Forelimb muscle (tissue), 1 donor: ENCODE data around the gene CIAO2B. TPM values are rescaled to one million over a fixed set of nuclear protein-coding genes. Genes with fewer than 3 reads are reported as not detected.
A peak's percentile ranks its signal among the peaks of the same experiment; 100 is the strongest.
"Not testable (repeated sequence)": the region's sequence is repeated elsewhere in the genome, so short reads cannot be mapped to it uniquely, and the experiment has no call there.

Source experiments
- DNase-seq: peaks from one replicate; pipeline ENCODE4 v3.0.0-alpha.2; 2013; ENCODE audit warnings: low read depth
- polyA plus RNA-seq: library from polyadenylated mRNA; unstranded; fragments of 120-200 nt; gene quantifications from one replicate; pipeline ENCODE4 v1.2.1, GENCODE V29; 2013; ENCODE audit not compliant: insufficient read length

The CIAO2B gene
- polyA plus RNA-seq, 1 donor, result 89.6 TPM

DNA sequence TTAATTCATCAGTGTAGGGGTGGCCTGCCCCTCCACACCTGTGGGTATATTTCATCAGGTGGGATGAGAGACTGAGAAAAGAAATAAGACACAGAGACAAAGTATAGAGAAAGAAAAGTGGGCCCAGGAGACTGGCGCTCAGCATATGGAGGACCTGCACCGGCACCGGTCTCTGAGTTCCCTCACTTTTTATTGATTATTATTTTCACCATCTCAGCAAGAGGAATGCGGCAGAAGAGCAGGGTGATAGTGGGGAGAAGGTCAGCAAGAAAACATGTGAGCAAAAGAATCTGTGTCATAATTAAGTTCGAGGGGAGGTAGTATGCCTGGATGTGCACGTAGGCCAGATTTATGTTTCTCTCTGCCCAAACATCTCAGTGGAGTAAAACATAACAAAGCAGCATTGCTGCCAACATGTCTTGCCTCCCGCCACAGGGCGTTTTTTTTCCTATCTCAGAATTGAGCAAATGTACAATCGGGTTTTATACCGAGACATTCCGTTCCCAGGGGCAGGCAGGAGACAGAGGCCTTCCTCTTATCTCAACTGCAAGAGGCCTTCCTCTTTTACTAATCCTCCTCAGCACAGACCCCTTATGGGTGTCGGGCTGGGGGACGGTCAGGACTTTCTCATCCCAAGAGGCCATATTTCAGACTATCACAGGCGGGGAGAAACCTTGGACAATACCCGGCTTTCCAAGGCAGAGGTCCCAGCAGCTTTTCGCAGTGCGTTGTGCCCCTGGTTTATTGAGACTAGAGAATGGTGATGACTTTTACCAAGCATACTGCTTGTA lies 21.4 kb upstream of the CIAO2B start:
- not testable (repeated sequence) for DNase-seq

DNA sequence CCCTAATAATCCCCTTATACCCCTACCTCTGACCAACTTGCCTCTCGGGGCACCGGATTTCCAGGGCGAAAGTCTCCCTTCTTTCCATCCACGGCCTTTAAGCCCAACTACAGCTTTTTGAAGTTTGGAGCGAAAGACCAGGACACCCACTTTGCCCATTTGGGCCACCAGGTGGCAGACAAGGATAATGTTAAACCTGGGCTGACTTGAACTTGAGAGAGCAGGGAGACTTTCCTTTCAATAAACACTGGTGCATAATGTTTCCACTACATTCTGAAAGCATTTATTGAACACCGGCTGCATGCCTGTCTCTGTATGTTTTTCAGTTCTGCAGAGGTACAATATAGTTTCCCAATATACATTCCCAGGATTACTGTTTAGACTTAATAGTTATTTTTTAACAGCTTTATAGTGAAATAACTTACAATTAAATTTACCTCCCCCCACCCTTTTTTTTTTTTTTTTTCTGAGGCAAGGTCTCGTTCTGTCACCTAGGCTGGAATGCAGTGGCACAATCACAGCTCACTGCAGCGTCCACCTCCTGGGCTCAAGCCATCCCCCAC lies 20.0 kb upstream of the CIAO2B start:
- DNase-seq, result peak; percentile 50

DNA sequence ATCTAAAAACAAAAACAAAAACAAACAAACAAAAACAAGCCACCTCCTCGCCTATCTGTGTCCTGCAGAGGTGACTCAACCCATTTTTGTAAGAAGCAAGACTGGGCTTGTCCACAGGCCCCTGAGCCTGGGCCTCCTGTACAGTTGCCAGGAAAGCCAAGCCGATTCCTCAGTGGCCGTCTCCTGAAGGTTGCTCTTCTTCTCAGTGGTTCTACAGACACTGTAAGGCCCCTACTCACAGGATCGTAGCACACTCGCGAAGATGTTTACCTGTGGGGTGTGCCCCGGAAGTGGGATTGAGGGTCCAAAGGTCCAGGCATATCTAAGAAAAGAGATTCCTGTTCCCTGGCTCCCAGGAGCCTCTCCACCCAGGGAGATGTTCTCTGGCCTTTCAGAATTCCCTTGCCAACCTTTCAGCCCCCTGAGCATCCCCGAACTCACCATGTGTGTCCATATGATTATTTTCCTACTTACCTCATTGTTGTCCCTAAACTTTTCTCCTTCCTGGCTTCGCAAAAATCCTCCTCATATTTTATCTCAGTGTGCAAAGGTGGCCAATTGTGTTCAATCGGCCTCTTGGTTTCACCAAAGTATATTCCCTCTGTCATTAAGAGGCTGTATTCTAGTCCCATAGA lies 19.4 kb upstream of the CIAO2B start:
- DNase-seq, result no peak

DNA sequence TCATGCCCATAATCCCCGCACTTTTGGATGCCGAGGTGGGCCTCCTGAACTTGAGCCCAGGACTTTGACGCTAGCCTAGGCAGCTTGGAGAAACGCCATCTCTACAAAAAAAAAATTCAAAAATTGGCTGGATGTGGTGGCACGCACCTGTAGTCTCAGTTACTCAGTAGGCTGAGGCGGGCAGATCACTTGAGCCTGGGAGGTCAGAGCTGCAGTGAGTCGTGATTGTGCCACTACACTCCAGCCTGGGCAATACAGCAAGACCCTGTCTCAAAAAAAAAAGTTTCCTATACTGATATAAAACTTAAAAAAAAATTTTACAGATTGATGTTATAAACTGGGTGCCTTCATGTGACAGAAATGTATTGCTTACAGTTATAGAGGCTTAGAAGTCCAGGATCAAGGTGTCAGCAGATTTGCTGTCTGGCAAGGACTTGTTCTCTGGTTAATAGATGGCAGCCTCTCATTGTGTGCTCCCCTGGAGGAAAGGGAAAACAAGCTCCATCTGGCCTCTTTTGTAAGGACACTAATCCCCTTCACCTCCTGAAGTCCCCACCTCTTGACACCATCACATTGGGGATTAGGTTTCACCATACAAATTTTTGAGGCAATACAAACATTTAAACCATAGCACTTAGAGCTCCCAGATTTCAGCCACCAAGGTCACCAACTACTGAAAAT lies 18.4 kb upstream of the CIAO2B start:
- no peak for DNase-seq

GRCh38 chr16:66950971-66951790 lies 17.0 kb upstream of the CIAO2B start:
- no peak for DNase-seq

DNA sequence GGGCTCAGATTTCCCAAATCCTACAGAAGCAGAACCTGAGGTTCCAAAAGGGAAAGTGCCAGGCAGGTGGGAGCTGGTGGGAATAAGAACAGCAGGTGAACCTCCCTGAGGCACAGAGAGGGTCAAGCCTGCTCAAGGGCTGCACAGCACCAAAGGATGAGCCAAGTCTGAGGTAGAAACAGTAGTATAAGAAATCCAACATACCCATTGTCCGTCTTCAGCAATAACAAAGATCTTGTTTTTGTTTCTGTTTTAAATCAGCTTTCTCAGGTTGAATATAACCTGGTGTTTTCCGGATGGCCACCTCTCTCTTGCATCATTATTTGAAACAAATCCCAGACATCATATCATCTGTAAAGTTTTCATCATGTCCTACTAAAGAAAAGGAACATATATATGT lies 16.2 kb upstream of the CIAO2B start:
- no peak for DNase-seq

GRCh38 chr16:66949472-66949871 lies 15.3 kb upstream of the CIAO2B start:
- no peak for DNase-seq

DNA sequence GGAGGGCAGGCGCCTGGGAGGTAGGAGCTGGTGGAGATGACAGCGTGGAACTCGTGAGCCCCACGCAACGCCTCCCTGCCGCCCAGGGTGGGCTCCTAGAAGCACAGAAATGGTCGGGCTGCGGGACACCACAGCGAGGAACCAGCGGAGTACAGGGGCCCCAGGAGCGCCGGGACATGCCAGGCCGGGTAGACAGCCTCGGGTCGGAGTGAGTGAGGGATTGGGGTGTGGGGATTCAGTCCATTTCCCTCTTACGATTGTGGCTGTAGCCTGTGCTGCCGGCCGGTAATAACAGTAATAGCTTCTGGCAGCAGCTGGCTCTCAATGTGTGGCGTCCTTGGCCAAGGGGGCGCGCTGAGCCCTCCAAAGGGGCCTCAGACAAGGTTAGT lies 14.6 kb upstream of the CIAO2B start:
- no peak for DNase-seq

DNA sequence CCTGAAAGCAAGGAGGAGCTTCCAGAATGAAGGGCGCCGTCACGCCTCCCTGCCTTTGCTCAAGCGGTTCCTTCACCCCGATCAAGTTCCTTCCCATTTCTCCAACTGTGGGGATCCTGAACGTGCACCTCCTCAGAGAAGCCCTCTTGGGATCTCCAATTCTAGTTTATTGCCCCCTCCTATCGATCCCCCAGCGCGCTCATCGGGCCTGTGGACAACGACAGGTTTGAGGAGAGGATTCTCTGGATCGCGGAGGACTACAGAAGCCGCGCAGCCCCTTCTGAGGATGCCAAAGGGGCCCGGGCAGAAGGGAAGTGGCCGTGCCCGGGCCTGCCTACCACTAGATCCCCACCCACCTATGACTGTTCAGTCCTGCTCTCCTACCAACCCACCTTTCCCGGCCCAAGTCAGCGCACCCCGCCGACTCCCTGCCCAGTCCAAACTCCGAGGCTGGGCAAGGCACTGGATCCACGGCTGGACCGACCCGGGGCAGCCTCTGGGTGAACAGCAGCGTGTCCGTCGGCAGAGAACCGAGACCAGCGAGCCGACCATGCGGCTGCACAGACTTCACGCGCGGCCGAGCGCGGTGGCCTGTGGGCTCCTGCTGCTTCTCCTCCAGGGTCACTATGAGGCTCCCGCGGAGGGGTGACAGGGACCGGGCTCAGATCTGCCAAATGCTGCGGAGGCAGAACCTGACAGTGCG lies 14.1 kb upstream of the CIAO2B start:
- DNase-seq, result no peak

- peak; percentile 65 for DNase-seq
Observed at GRCh38 chr16:66947302-66948065, 13.3 kb upstream of the CIAO2B start.

DNA sequence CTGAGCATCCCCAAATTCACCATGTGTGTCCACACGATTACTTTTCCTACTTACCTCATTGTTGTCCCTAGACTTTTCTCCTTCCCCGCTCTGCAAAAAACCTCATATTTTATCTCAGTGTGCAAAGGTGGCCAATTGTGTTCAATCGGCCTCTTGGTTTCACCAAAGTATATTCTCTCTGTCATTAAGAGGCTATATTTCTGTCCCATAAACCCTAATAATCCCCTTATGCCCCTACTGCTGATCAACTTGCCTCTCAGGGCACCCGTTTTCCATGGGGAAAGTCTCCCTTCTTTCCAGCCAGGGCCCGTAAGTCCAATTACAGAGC lies 12.7 kb upstream of the CIAO2B start:
- DNase-seq, result no peak

GRCh38 chr16:66946541-66946940 lies 12.3 kb upstream of the CIAO2B start:
- DNase-seq, result no peak

DNA sequence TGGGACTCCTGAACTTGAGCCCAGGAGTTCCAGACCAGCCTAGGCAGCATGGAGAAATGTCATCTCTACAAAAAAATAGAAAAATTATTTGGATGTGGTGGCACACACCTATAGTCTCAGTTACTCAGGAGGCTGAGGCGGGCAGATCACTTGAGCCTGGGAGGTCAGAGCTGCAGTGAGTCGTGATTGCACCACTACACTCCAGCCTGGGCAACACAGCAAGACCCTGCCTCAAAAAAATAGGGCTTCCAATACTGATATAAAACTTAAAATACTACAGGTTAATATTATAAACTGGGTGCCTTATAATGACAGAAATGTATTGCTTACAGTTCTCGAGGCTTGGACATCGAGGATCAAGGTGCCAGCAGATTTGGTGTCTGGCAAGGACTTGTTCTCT lies 11.7 kb upstream of the CIAO2B start:
- DNase-seq, result no peak

DNA sequence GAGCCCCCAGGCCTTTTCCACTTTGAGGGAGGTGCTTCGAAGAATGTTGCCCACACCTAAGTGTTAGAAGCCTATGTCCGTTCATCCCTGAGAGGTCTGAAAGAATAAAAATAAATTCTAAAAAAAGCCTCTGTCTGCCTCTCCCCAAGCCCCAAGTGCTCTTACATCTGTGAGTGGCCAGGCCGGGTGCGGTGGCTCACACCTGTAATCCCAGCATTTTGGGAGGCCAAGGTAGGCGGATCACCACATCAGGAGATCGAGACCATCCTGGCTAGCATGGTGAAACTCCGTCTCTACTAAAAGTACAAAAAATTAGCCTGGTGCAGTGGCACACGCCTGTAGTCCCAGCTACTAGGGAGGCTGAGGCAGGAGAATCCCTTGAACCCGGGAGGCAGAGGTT lies 10.8 kb upstream of the CIAO2B start:
- DNase-seq, result not testable (repeated sequence)

DNA sequence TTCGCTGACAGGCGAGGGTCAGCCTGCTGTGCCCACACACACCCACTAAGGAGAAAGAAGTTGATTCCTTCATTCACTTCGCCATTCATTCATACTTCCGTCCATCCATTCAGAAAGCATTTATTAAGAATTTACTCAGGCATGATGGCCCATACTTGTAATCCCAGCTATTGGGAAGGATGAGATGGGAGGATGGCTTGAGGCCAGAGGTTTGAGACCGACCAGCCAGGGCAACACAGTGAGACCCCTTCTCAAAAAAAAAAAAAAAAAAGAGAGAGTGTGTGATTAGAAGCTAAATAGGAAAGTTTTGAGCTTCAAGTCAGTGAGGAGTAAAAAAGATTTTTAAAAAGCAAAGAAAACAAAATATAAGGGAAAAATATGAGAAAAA lies 9.8 kb upstream of the CIAO2B start:
- DNase-seq, result no peak

- no peak for DNase-seq
Observed at GRCh38 chr16:66943426-66944053, 9.3 kb upstream of the CIAO2B start.

- DNase-seq, result no peak
Observed at GRCh38 chr16:66942981-66943380, 8.8 kb upstream of the CIAO2B start.

DNA sequence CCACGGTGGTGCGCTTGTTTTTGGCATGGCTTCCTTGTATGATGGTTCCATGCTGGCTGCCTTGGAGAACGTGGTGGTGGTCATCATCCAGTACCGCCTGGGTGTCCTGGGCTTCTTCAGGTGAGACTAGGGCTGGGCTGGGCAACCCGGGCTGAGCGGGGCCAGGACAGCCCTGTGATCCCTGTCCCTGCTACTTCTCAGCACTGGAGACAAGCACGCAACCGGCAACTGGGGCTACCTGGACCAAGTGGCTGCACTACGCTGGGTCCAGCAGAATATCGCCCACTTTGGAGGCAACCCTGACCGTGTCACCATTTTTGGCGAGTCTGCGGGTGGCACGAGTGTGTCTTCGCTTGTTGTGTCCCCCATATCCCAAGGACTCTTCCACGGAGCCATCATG lies 6.0 kb upstream of the CIAO2B start:
- no peak for DNase-seq

- no peak for DNase-seq
Observed at GRCh38 chr16:66939366-66939765, 5.2 kb upstream of the CIAO2B start.

DNA sequence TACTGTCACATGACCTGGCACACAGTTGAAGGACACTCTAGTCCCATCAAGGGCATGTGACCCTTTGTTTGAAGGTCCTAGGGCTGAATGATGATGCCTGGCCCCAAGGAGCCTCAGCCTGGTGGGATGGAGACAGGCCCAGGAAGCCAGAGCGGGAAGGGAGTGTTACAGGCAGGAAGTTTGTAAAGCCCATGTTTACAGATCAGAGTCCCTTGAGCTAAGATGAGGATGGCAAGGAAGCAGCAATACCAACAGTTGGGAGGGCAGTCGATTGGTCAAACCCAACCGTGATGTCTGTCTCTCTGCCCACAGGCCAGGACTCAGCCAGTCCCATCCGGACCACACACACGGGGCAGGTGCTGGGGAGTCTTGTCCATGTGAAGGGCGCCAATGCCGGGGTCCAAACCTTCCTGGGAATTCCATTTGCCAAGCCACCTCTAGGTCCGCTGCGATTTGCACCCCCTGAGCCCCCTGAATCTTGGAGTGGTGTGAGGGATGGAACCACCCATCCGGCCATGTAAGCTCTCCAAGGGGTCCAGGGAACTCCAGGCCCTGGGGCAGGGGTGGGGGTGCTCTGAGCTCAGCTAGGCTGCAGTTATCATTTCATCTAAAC lies 3.6 kb upstream of the CIAO2B start:
- DNase-seq, result no peak
